GM12801 (cell line): ENCODE results near the gene TTC16.

ENCODE experiments used
- TF ChIP-seq, protein P1 (sequence below): IDR thresholded peaks from one replicate; pipeline ENCODE4 v1.5.1; 2011; ENCODE audit warnings: control low read depth; ENCODE audit not compliant: insufficient read length; ENCODE audit errors: extremely low read depth

Gene TTC16

DNA sequence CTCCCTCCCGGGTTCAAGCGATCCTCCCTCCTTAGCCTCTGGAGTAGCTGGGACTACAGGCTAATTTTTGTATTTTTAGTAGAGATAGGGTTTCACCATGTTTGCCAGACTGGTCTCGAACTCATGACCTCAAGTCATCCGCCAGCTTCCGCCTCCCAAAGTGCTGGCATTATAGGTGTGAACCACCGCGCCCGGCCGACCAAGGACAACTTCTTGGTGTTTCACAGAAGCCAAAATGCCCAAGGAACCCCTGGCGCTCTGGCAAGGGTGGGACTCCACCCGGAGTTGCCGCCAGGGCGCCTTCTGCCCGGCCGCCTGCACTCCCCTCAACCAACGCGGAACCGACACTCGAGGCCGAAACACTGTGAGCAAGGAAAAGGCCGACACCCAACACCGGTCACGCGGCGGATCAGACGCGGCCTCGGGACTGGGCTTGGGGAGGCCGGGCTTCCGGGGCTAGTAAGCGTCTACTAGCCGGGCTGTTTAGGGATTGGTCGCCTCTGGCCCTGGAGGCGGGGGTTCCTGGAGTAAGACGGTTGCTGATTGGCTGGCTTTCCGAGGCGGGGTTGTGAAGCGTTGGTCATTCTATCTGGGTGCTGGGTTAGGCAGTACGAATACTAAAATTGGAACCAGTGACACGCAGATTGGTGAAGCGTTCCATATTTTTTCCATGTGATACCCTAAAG, 16.8 kb upstream of the TTC16 start:
- TF ChIP-seq, protein P1, sequence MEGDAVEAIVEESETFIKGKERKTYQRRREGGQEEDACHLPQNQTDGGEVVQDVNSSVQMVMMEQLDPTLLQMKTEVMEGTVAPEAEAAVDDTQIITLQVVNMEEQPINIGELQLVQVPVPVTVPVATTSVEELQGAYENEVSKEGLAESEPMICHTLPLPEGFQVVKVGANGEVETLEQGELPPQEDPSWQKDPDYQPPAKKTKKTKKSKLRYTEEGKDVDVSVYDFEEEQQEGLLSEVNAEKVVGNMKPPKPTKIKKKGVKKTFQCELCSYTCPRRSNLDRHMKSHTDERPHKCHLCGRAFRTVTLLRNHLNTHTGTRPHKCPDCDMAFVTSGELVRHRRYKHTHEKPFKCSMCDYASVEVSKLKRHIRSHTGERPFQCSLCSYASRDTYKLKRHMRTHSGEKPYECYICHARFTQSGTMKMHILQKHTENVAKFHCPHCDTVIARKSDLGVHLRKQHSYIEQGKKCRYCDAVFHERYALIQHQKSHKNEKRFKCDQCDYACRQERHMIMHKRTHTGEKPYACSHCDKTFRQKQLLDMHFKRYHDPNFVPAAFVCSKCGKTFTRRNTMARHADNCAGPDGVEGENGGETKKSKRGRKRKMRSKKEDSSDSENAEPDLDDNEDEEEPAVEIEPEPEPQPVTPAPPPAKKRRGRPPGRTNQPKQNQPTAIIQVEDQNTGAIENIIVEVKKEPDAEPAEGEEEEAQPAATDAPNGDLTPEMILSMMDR, result no peak

DNA sequence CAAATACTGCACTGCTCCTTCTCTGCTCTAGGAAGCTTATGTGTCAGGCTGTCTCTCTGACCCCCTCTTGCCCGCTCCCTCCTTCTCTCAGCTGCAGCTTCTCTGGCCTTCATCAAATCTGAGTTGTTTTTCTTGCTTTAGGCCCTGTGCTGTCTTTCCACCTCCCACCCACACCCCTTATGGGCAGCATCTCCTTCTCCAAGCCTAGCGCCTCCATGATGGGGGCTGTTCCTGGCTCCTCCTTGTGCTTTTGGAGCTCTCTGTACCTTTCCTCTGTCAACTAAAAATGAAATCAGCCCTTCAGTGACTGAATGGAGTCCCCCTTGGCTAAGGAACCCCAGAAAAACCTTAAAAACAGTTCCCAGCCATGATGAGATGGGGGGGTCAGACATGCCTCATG, 15.7 kb upstream of the TTC16 start:
- TF ChIP-seq, protein P1, result no peak

DNA sequence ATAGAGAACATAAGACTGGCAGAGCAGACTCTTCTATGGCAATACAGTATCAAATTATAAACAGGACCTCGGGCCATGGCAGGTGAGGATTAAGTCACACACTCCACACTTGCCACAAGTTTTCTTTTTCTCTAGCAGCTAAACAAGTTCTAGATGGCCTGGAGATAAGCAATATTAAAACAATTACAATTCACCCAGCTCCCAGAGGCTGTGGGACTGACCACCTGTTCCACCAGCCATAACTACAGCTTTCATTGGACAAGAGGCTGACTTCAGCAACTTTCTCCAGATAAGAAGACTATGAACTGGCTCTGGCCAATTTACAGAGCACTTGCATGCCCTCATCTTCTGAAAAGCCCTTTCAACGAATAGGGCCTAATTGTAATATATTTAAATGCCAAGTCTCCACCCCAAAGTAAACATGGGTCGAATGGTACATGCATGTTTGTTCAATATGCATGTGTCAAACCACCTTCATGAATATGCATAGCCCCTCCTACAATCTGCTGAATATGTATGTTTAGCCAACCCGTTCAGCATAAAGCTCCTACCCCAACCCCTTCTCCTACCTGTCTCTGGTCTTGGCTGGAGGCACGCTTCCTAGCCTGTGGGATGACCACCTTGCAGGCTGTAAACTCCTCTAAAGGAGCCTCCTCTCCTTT, 15.2 kb upstream of the TTC16 start:
- TF ChIP-seq, protein P1, result no peak

DNA sequence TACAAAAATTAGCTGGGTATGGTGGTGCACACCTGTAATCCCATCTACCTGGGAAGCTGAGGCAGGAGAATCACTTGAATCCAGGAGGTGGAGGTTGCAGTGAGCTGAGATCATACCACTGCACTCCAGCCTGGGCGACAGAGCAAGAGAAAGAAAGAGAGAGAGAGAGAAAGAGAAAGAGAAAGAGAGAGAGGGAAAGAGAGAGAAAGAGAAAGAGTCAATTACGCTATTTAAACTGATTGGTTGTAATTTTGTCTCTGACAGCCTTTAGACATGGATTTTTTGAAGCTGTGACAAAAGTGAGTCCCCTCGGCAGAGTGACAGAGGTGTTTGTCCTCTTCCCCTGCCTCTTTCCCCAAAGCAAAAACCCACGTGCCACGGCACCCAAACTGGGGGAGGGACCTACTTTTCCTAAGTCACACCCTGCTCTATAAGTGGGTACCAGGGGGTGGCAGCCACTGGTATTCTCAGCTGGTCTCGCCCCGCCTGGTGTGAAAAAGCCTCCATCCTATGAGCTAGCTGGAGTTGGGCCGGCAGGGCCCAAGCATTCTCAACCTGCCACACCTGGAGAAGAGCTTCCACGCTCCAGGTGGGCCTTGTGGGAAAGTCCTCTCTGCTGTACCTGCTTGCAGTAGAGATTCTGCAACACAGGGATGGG, 12.5 kb upstream of the TTC16 start:
- TF ChIP-seq, protein P1, result no peak

DNA sequence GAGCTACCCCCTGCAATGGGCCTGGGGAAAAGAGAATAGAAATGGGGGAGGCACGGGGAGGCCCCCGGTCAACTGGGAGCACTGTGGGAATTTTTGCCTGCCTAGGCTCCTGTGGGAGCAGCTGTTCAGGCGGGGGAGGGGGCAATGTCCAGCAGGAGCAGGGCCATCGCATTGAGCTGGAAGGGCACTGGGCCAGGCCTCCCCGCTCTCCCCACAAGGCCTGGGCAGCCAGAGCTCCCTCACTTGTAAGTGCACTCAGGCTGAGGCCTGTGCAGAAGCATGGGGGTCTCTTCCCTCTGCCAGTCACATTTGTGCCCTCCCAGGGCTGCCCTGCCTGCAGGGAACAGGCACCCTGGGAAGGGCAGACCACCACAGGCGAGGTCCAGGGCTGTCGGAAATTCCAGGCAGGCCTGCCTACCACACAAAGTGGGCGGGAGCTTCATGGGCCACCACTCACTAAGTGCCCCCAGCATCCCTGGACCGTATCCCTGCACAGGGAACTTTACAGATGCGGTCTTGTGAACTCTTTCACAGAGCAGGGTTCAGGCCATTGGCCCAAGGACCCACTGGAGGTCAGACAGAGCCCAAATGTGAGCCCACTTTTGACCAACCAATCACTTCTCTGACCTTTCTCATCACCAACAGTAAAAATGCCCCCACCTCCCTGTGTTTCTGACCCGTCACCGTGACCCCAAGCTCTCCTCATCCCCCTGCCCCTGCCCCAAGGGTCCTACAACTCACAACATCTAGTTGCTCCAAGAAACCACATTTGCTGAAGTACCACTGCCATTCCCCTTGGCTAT, 10.1 kb upstream of the TTC16 start:
- TF ChIP-seq, protein P1, result no peak

DNA sequence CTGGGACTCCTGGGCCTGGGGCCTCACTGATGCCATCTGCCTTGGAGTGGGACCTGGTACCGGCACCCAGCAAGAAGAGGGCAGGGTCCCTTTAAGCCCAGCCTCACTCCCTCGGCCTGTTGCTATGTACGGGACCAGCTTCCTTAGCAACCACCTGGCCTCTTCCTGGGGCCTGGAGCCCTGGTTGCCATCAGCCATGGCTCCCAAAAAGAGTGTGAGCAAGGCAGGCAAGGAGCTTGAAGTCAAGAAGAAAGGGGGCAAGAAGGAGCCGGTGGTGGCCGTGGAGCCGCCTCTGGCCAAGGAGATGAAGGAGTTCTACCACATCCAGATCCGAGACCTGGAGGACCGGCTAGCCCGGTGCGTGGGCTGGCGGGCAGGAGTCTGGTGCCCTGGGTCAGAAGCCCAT, 9.0 kb upstream of the TTC16 start, which contains the start of gene CFAP157:
Gene CFAP157, plus strand, starts transcription at position 153 of the 406 bp plus-strand sequence. Its CDS starts 44 bp downstream, at position 197.
- TF ChIP-seq, protein P1, result no peak

DNA sequence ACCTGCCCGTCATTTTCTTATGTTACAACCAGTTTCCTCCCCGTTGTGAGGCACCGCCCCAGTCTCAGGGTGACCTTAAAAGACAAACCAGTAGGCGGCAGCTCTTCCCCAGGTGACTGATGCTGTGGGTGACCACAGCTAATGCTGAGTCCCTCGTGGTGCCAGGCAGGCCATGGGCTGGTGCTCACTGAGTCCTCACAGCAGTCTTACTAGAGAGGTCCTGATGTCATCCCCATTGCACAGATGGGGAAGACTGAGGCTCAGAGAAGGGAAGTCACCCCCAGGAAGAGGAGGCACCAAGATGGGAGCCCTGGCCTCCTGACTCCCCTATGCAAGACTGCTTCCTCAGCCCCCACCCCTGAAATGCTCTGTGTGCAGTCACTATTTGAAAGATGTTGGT, 8.1 kb upstream of the TTC16 start:
- TF ChIP-seq, protein P1, result no peak
